HS-27A (cell line): ENCODE data around the gene TTPAL.

Experiments used
- DNase-seq: peaks from one replicate; pipeline ENCODE4 v3.0.0-alpha.2; 2012; ENCODE audit warnings: low read depth, missing footprints

The TTPAL gene

DNA sequence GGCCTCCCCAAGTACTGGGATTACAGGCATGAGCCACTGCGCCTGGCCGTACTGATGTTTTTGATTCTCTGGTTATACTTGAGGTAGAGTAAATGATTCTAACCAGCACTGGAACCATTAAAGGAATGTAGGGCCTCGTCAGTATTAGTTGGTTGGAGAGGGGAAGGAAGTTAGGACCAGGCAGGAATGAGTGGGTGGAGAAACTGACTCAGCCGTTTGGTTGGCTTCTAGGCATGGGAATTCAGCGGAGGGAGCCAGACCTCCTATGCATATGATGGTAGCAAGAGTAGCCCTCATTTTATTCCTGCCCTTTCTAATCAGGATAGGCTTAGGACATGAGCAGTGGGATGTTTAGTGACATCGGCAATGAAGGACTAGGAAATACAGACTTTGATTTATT is 65.2 kb downstream of the TTPAL start:
- DNase-seq = no peak

DNA sequence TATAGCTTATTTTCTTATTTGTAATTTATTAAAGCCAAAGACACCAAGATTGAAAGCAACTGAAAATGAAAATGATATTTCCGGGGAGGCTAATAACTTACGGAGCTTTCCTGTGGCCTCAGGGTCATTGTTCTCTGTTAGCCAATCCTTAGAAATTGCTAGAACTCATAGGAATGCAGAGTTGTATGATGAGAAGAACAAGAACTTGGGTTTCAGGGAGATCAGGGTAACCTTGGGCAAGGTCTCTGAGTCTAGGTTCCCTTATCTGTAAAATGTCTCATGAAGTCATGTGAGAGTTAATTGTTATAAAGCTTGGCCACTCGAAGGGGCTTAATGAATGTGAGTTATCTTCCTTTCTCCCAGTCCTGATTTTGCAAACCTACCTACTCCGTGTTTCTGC is 66.3 kb downstream of the TTPAL start:
- DNase-seq = no peak

DNA sequence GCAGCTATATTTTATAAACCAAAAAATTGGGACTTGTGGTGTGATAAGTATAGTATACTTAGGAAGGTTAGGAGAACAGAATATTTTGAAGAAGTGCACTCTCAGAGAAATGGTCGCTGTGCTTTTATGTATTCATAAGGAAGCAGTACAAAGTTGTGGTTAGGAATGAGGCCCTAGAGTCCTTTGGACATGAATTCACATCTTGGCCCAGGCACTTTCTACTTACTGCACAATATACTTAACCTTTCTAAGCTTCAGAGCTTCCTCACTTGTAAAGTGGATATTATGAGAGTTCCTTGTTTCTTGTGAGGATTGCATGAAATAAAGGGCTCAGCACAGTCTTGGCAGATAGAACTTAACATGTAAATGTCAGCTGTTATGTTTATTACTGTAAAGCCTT is 67.2 kb downstream of the TTPAL start:
- DNase-seq = no peak

DNA sequence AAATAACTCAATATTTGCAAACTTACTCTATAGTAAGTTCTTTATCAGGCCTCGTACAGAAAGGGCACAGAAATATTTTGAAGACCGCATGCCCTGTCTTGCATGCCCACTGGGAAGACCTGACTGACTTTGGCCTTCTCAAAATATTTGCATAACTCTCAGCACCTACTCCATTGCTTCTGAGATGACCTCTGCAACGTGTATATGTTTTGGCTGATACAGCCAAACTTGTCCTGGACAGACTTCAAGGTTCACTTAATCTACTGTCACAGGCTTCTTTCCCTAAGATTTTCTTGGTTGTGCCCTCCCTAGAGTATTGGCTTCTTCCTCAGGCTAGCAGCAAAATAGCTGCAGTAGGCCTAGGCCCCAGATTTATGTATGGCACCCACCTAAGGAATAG is 67.7 kb downstream of the TTPAL start:
- no peak for DNase-seq
